DMS79 (cell line): ENCODE data around the gene RBM33.
"Not testable (repeated sequence)": the region's sequence is repeated elsewhere in the genome, so short reads cannot be mapped to it uniquely, and the experiment has no call there.

ENCODE experiments used
- DNase-seq: peaks from one replicate; lab custom pipeline; 2025; lab: John Stamatoyannopoulos, UW

RBM33 gene

GRCh38 chr7:155690655-155691054, 46.2 kb downstream of the RBM33 start:
- DNase-seq, result not testable (repeated sequence)

- no peak for DNase-seq
These were observed 47.9 kb downstream of the RBM33 start for GRCh38 chr7:155692317-155692716.

DNA sequence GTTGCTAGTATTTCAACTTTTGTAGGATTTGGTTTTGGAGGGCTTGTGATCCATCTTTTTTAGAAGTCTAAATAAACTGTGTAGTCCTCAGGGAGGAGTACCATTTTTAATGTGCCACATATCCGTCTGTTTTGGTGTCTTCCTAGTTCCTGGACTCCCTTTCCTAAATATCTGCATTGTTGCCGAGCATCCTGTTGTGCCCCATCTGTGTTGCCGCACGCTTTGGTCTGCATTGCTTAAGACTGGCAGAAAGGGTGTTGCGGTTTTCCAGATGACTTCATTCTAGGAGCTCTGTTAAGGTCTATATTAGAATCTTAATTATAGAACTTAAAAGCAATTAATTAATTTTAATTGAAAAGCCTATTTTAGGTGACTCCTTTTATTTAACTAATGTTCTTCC, 49.4 kb downstream of the RBM33 start:
- DNase-seq, result no peak

DNA sequence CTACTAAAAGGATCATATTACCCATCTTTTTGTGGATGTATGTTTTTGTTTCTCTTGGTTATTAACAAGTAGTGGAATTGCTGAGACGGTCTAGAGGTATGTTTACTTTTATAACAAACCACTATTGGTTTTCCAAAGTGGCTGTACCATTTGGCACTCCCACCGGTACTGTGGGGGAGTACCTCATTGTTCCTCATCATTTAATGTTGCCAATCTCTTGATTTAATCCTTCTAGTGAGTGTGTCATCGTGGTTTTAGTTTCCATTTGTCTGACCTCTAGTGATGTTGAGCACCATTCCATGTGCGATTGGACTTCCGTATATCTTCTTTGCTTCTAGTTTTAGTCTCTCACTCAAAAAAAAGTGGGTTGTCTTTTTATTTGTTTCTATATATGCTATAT, 50.4 kb downstream of the RBM33 start:
- DNase-seq, result no peak

- DNase-seq, result no peak
These were observed 52.3 kb downstream of the RBM33 start for GRCh38 chr7:155696747-155697146.

DNA sequence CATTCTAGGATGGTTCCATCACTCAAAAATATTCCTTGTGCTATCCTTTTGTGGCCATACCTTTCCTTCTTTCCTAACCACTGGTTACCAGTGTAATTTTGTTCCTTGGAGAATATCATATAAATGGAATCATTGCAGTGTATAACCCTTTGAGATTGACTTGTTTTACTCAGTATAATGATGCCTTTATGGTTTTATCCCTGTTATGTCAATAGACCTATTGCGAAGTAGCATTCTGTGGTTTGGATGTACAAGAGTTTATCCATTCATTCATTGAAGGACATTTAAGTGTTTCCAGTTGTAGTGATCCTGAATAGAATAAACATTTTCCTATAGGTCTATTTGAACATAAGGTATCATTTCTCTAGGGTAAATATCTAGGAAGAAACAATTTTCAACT, 54.2 kb downstream of the RBM33 start:
- DNase-seq, result no peak

DNA sequence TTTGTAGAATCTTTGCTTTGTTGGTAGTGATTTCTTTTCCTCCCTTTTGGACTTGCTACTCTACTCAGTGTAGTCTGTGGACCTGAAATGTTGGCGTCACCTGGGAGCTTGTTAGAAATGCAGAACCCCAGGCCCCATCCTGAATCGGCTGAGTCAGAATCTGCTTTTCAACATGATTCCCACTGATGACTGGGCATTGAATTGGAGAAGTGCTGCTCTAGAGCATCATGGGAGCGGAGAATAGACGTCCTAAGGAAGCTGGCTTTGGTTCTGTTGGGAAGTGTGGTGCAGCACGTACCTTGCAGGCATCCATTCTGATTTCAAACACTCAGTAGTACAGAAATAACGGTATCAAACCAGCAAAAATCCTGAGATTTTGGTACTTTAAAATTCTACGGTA, 54.7 kb downstream of the RBM33 start:
- no peak for DNase-seq

DNA sequence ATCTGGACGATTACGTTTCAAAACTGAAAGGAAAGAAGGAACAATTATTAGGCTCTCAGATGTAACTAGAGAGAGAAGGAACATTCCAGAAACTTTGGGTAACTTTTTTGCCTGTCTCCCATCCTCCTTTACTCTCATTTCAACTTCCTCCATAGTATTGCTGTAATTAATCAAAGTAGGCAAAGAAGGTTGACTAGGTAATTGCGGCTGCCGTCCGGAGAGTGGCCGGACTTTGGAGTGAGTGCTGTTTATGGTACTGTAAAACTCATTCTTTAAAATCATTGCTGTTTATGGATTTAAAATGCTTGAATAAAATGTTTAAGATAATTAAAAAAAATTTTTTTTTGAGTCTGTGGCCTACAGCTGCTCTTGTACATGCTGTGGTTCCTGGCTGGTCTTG, 56.4 kb downstream of the RBM33 start:
- DNase-seq, result no peak

DNA sequence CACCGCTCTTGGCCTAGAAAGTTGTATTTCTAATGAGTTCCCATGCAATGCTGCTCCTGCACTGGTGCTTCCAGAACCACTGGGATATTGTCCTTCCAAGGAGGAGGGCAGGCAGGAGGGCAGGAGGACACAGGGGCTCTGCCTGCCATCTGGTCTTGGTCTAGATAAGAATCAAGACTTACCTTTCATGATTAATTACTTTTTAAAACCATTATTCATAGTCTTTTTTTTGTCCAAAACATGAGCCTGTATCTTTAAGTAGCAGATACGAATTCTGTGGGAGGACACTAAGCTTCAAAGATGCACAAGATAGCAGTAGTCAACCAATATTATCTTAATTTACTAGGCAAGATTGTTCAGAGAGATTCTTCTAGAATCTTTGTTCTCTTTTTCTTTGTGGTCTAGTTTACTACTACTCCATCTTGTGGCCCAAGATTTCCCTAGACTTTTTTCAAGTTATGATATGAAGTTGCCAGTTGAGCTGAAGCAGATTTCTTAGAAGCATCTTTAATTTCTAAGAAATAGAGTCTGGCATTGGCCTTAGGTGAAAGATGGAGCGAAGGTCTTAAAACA, 57.6 kb downstream of the RBM33 start:
- no peak for DNase-seq

- DNase-seq, result no peak
These were observed 58.2 kb downstream of the RBM33 start for GRCh38 chr7:155702616-155703015.

- DNase-seq, result no peak
These were observed 61.3 kb downstream of the RBM33 start for GRCh38 chr7:155705623-155706360.

DNA sequence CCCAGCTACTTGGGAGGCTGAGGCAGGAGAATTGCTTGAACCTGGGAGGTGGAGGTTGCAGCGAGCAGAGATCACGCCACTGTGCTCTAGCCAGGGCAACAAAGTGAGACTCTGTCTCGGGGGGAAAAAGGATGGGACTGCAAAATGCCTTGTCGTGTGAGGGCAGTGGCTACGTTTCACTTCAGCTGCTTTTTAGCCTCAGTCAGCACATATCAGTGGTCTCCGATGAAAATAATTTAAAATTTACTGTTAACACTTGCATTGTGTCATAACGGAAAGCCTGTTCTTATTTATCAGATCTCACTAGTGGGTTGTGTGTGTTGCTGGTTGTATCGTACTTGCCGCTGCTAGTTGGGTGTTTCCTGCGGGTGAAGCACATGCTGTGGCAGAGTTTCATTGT, 61.9 kb downstream of the RBM33 start:
- DNase-seq, result no peak

DNA sequence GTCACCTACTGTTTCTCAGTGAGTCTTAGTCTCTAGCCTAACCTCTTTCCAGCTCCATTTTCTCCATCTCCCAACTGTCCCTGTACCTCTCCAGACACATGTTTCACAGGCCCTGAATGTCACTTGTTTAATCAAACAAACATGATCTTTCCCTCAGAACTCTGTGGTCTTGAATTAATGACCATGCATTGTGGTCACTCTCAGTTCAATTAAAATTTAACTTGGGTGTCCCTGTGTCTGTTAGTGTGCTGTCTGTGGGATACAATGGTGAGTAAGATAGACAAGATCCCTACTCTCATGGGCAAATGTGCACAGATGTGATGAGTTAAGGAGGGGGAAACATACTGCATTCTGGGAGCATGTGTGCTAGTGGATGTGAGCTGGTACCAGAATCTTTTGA, 65.0 kb downstream of the RBM33 start:
- no peak for DNase-seq

GRCh38 chr7:155710031-155710430, 65.6 kb downstream of the RBM33 start:
- no peak for DNase-seq

DNA sequence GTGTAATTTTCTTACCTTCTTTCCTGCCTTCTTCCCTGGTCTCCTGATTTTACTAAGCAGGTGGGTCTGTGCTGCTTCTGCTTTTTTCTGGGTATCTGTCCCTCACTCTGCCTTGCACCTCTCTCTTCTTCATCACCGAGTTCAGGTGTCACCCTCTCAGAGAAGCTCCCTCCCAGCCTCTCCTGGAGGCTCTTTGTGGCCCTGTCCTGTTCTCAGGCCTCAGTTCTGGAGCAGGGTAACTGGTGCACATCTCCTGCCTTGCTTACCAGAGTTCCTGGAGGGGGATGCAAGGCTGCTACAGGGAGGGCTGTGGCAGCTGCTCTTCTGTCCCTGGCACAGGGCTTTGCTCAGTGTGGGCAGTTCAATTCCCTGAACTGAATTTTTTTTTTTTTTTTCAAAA, 66.1 kb downstream of the RBM33 start:
- DNase-seq, result no peak

DNA sequence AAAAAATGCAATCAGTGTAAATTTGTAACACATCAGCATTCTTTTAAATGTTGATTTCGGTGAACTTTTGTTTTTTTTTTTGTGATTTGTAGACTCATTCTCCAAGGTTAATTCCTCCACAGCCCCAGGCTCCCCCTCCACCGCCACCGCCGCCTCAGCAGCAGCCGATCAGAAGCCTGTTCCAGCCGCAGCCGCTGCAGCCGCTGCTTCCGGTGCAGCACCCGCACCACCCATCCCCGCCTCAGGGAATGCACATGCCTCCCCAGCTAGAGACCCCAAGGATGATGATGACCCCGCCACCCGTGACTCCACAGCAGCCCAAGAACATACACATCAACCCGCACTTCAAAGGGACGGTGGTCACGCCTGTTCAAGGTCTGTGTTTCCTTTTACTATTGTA, 66.6 kb downstream of the RBM33 start:
- DNase-seq, result no peak

DNA sequence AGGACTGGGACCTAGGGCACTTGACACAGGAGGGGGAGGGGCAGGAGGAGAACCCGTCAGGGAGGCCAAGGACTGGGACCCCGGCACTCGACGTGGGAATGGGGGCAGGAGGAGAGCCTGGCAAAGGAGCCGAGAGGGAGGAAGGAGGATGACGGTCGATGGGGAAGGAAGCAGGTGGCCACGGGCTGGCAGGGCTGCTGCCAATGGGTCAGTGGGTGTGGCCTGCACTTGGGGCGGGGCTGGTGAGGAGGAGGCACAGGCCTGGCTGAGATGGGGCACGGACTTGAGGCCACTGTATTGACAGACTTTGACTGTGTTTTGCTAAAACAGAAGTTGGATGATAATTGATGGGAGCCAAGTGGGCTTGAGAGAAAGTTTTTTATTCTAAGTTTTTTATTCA, 68.9 kb downstream of the RBM33 start:
- DNase-seq, result no peak

- DNase-seq, result no peak
These were observed 70.2 kb downstream of the RBM33 start for GRCh38 chr7:155714702-155715101.

DNA sequence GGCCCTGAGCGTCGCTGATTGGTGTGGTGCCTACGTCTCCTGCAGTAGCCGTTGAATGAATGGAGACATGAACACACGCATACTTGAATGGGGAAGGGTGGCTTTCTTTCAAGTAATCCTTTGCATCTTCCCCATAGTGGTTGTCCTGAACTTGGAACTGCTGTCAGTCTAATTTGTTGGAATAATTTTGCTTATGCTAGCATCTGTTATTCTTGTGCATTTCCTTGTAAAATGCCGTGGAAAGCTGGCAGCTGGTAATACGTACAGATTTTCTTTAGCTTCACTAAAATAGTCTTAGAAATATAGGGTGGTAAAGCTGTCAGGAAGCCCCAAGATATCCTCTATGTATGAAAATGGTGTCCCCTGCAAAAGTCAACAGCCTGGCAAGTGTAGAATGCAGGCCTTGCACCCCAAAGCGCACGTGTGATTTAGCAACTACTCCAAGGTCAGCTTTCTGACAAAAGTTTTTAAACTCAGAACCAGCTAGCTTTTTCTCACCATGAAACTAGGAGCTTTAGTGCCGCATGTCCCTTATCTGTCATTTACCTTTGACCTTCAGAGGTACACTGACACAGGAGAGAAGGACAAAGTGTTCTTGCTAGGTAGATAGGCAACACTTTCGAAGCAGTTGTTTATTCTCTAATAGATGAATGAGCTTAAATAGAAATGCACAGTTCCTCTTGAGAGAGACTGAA, 70.8 kb downstream of the RBM33 start:
- DNase-seq, result no peak

GRCh38 chr7:155717010-155717744, 72.7 kb downstream of the RBM33 start:
- no peak for DNase-seq

GRCh38 chr7:155721056-155721455, 76.6 kb downstream of the RBM33 start:
- DNase-seq, result no peak

GRCh38 chr7:155722118-155722517, 77.7 kb downstream of the RBM33 start:
- no peak for DNase-seq

- no peak for DNase-seq
These were observed 78.5 kb downstream of the RBM33 start for GRCh38 chr7:155722936-155723335.
